BLaER1 (cell line): Measurements from ENCODE around the gene POLR3E.

Source experiments
- H3K27ac ChIP-seq: shearing (Covaris generic); formaldehyde crosslinking; 2 replicates; pipeline ENCODE4 v1.8.1; 2022
- H3K27me3 ChIP-seq: shearing (Covaris generic); formaldehyde crosslinking; 2 replicates; pipeline ENCODE4 v1.8.1; 2022
- H3K36me3 ChIP-seq: shearing (Covaris generic); formaldehyde crosslinking; 2 replicates; pipeline ENCODE4 v1.8.1; 2022
- H3K4me1 ChIP-seq: shearing (Covaris generic); formaldehyde crosslinking; 2 replicates; pipeline ENCODE4 v1.8.1; 2022
- H3K4me2 ChIP-seq: shearing (Covaris generic); formaldehyde crosslinking; 2 replicates; pipeline ENCODE4 v1.8.1; 2022
- H3K4me3 ChIP-seq: shearing (Covaris generic); formaldehyde crosslinking; 2 replicates; pipeline ENCODE4 v1.8.1; 2022
- H3K9ac ChIP-seq: shearing (Covaris generic); formaldehyde crosslinking; 2 replicates; pipeline ENCODE4 v1.8.1; 2022
- H3K9me3 ChIP-seq: shearing (Covaris generic); formaldehyde crosslinking; 2 replicates; pipeline ENCODE4 v1.8.1; 2022
- H4K20me1 ChIP-seq: shearing (Covaris generic); formaldehyde crosslinking; 2 replicates; pipeline ENCODE4 v1.8.1; 2022
- Cebpa-rat ChIP-seq: shearing (Covaris generic); IDR thresholded peaks from 2 replicates; pipeline ENCODE4 v1.8.1; 2022

The POLR3E gene

DNA sequence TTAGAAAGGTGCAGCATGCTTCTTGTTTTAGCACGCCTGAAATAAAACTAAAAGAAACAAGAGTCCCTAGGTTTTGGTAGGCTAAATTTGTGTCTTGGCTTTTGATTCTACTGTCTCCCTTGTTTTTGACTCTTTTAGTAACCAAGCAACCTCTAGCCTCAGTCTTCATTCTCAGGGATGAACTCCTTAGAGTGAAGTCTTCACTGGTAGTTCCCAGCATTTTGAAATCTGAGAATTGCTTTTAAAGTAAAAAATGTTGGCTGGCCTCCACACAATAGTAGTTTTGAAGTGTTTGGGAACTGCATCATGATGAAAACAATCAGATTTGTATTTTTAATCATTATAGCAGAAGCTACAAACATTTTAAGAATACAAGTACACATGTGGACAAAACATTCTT lies 83.3 kb downstream of the POLR3E start:
- Histone ChIP-seq H3K36me3 (peaks cover 9% of the 10 kb centered on the region; the same call in 1 of the 2 replicates), H3K4me3 (no peak overlapping the region), H3K27me3 (no peaks in the 10 kb centered on the region), H4K20me1 (no peaks in the 10 kb centered on the region; the same call in 1 of the 2 replicates), H3K4me1 (no peaks in the 10 kb centered on the region), H3K27ac (no peak overlapping the region), H3K9me3 (no peaks in the 10 kb centered on the region), H3K4me2 (no peak overlapping the region), H3K9ac (no peak overlapping the region)
- TF ChIP-seq Cebpa-rat = no peak

DNA sequence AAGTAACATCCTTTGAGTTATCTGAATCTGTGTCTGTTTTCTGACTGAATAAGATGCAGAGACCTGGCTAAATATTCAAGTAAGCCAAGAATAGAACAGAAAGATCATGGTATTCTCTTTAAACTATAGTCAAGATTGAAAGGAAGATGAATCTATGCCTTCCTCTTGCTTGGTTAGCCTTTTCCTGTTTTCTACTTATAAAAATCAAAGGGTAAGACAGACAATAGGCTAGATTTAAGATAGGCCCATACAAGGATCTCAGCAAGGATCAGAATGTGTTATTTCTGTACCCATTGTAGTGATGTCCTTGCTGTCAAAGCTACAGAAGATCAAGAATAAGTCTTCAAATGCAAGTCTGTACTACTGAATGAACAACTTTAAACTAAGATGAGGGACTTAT lies 84.2 kb downstream of the POLR3E start:
- Histone ChIP-seq H3K36me3 (peaks cover 9% of the 10 kb centered on the region; the same call in 1 of the 2 replicates), H3K27me3 (no peaks in the 10 kb centered on the region), H3K4me3 (no peak overlapping the region), H3K4me1 (no peaks in the 10 kb centered on the region), H4K20me1 (no peaks in the 10 kb centered on the region), H3K27ac (no peak overlapping the region), H3K4me2 (no peak overlapping the region), H3K9ac (no peak overlapping the region), H3K9me3 (no peaks in the 10 kb centered on the region)
- TF ChIP-seq Cebpa-rat = no peak

DNA sequence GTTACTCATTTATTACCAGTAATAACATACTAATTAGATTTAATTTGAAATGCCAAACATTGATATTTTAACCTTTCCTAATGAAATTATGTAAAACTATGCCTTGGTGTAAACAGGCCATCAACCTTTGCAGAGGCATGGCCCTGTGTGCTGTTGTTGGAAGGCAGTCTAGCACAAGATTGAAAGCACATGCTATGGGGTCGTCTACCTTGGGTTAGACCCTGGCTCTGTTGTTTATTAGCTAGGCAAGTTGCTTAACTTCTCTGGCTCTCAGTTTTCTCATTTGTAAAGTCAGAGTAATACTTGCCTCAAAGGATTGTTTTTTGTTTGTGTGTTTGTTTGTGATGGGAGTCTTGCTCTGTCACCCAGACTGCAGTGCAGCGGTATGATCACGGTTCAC lies 86.6 kb downstream of the POLR3E start:
- H4K20me1 ChIP-seq = no peaks in the 10 kb centered on the region
- H3K4me1 ChIP-seq = no peaks in the 10 kb centered on the region
- H3K27ac ChIP-seq = no peak overlapping the region
- TF ChIP-seq Cebpa-rat = no peak
- no peaks in the 10 kb centered on the region for H3K27me3 ChIP-seq
- H3K36me3 ChIP-seq = peaks cover 9% of the 10 kb centered on the region; the same call in 1 of the 2 replicates
- no peak overlapping the region for H3K9ac ChIP-seq
- H3K4me2 ChIP-seq = no peak overlapping the region
- no peak overlapping the region for H3K4me3 ChIP-seq
- no peaks in the 10 kb centered on the region for H3K9me3 ChIP-seq
